ENCODE measurements around the gene RXFP1.

RXFP1 gene

GRCh38 chr4:158688813-158689212, 167.1 kb downstream of the RXFP1 start:
- TF ChIP-seq, protein P1, sequence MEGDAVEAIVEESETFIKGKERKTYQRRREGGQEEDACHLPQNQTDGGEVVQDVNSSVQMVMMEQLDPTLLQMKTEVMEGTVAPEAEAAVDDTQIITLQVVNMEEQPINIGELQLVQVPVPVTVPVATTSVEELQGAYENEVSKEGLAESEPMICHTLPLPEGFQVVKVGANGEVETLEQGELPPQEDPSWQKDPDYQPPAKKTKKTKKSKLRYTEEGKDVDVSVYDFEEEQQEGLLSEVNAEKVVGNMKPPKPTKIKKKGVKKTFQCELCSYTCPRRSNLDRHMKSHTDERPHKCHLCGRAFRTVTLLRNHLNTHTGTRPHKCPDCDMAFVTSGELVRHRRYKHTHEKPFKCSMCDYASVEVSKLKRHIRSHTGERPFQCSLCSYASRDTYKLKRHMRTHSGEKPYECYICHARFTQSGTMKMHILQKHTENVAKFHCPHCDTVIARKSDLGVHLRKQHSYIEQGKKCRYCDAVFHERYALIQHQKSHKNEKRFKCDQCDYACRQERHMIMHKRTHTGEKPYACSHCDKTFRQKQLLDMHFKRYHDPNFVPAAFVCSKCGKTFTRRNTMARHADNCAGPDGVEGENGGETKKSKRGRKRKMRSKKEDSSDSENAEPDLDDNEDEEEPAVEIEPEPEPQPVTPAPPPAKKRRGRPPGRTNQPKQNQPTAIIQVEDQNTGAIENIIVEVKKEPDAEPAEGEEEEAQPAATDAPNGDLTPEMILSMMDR (IDR thresholded peaks at IDR 0.05; ENCODE audit: low read depth, low read length, missing control alignments) = no peak
- H3K4me3 ChIP-seq (replicated peaks; ENCODE audit: low read depth, low read length) = no peak overlapping the region

More at GRCh38 chr4:158688813-158689212, 167.1 kb downstream of the RXFP1 start:
- DNase-seq (ENCODE audit: extremely low read depth, low read depth) = no peak

Data from HFF-Myc (cell line).